Body of pancreas (tissue), 4 donors: ENCODE data around the gene TIMM10.

Experiments used
- CTCF ChIP-seq, 7 experiments: fragments of 450-650 bp in 4 of 7; fragments of 200-600 bp in 3 of 7; sonication (generic) in 3 of 7; IDR thresholded peaks; one replicate each; pipeline ENCODE4 v1.5.1; 2016 to 2019; ENCODE audit warnings: antibody characterized with exemption in 7 of 7
- POLR2A ChIP-seq, 3 donors: fragments of 450-650 bp; IDR thresholded peaks; one replicate each; pipeline ENCODE4 v1.6.1; 2016; ENCODE audit warnings: antibody characterized with exemption in 3 of 3, mild to moderate bottlenecking in 2 of 3

DNA sequence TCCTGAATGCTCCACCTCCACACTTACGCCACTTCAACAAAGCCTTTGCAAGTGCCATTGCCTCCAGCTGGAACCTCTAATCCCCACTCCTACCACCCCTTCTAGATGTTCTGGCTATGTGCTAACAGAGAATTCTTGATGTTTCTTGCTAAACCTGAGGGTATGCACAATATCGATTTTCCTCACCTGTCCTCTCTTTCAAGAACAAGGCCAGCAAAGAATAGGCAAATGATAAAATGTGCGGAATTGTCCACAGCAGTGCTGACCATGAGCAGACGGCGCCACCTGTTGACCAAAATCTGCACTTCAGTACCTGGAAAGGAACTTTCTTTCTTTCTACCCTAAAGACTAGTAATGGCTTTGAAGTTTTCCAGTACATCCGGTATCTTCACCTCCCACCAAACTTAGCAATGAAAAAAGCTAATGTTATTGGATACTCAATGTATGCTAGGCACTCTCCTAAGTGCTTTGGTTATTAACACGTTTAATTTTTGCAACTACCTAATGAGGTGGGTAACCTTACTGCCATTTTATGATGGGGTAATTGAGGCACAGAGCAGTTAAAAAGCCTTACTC lies 3.4 kb downstream of the TIMM10 start:
- TF ChIP-seq CTCF (IDR thresholded peaks at IDR 0.05) (peak; percentile 72 to 98 (median 96)), POLR2A (IDR thresholded peaks at IDR 0.05) (no peak)
